Trophoblast cell (in vitro differentiated cells and primary cell): ENCODE measurements around the gene RNF175.

Experiments used
- DNase-seq, 2 donors: peaks; one replicate each; pipeline ENCODE4 v3.0.0-alpha.2; 2016
- H2AFZ ChIP-seq: 2 replicates; pipeline ENCODE4 v1.6.1; 2013; ENCODE audit warnings: low read length, moderate library complexity, mild to moderate bottlenecking; ENCODE audit not compliant: insufficient read depth, poor library complexity
- H2AK5ac ChIP-seq: 2 replicates; pipeline ENCODE4 v1.6.1; 2013; ENCODE audit warnings: mild to moderate bottlenecking, low read length
- H2BK120ac ChIP-seq: 2 replicates; pipeline ENCODE4 v1.6.1; 2013; ENCODE audit warnings: low read length, mild to moderate bottlenecking, moderate library complexity; ENCODE audit not compliant: insufficient read depth, poor library complexity
- H2BK12ac ChIP-seq: 2 replicates; pipeline ENCODE4 v1.6.1; 2013; ENCODE audit warnings: mild to moderate bottlenecking, low read length, moderate library complexity
- H2BK5ac ChIP-seq: 2 replicates; pipeline ENCODE4 v1.6.1; 2013; ENCODE audit warnings: low read length, low read depth, moderate library complexity, mild to moderate bottlenecking; ENCODE audit not compliant: poor library complexity
- H3K14ac ChIP-seq: 2 replicates; pipeline ENCODE4 v1.6.1; 2013; ENCODE audit warnings: mild to moderate bottlenecking, low read length
- H3K18ac ChIP-seq: 2 replicates; pipeline ENCODE4 v1.6.1; 2013; ENCODE audit warnings: mild to moderate bottlenecking, low read length
- H3K23ac ChIP-seq: 2 replicates; pipeline ENCODE4 v1.6.1; 2013; ENCODE audit warnings: low read length
- H3K27ac ChIP-seq: 2 replicates; pipeline ENCODE4 v1.5.1; 2013; ENCODE audit warnings: low read depth, mild to moderate bottlenecking, inconsistent platforms, low read length, moderate library complexity
- H3K27me3 ChIP-seq: 2 replicates; pipeline ENCODE4 v1.6.1; 2013; ENCODE audit warnings: inconsistent platforms, mild to moderate bottlenecking, low read length, moderate library complexity; ENCODE audit not compliant: insufficient read depth
- H3K36me3 ChIP-seq, 2 experiments: 1 replicate in 1 of 2; 2 replicates in 1 of 2; pipeline ENCODE4 v1.6.1; 2013; ENCODE audit warnings: low read length in 2 of 2, mild to moderate bottlenecking in 2 of 2, moderate library complexity in 1 of 2; ENCODE audit not compliant: insufficient read depth in 2 of 2, control insufficient read depth in 1 of 2
- H3K4ac ChIP-seq: 2 replicates; pipeline ENCODE4 v1.6.1; 2013; ENCODE audit warnings: low read depth, mild to moderate bottlenecking, low read length, moderate library complexity
- H3K4me1 ChIP-seq, 2 experiments: 1 replicate in 1 of 2; 2 replicates in 1 of 2; pipeline ENCODE4 v1.6.1; 2013; ENCODE audit warnings: low read length in 2 of 2, mild to moderate bottlenecking in 2 of 2, moderate library complexity in 1 of 2; ENCODE audit not compliant: insufficient read depth in 2 of 2, control insufficient read depth in 1 of 2
- H3K4me2 ChIP-seq: 2 replicates; pipeline ENCODE4 v1.6.1; 2013; ENCODE audit warnings: inconsistent platforms, mild to moderate bottlenecking, low read length, moderate library complexity
- H3K4me3 ChIP-seq: 2 replicates; pipeline ENCODE4 v1.5.1; 2013; ENCODE audit warnings: mild to moderate bottlenecking, low read depth, low read length, inconsistent platforms
- H3K79me1 ChIP-seq: one replicate; pipeline ENCODE4 v1.6.1; 2013; ENCODE audit warnings: low read length
- H3K79me2 ChIP-seq: 2 replicates; pipeline ENCODE4 v1.6.1; 2013; ENCODE audit warnings: low read length, mild to moderate bottlenecking; ENCODE audit not compliant: control insufficient read depth, insufficient read depth, poor library complexity
- H3K9ac ChIP-seq: 2 replicates; pipeline ENCODE4 v1.6.1; 2013; ENCODE audit warnings: mild to moderate bottlenecking, low read length
- H3K9me3 ChIP-seq: 2 replicates; pipeline ENCODE4 v1.6.1; 2013; ENCODE audit warnings: low read depth, mild to moderate bottlenecking, control low read depth, inconsistent platforms, low read length; ENCODE audit not compliant: insufficient read depth
- H4K12ac ChIP-seq: 2 replicates; pipeline ENCODE4 v1.6.1; 2013; ENCODE audit warnings: low read depth, mild to moderate bottlenecking, low read length, moderate library complexity
- H4K8ac ChIP-seq: 2 replicates; pipeline ENCODE4 v1.6.1; 2013; ENCODE audit warnings: low read depth, mild to moderate bottlenecking, low read length, moderate library complexity
- H4K91ac ChIP-seq: one replicate; pipeline ENCODE4 v1.6.1; 2013; ENCODE audit warnings: low read depth, mild to moderate bottlenecking, low read length, moderate library complexity
- WGBS: extraction: QIAGEN DNeasy Blood & Tissue Kit; methylation state at CpG from one replicate; pipeline ENCODE4 v1.1.7; 2013; ENCODE audit warnings: missing lambda C conversion rate; ENCODE audit not compliant: insufficient read length, insufficient coverage; ENCODE audit errors: extremely low coverage; 5-methylcytosine and 5-hydroxymethylcytosine counted together

RNF175 gene

GRCh38 chr4:153733751-153734448, 25.9 kb downstream of the RNF175 start:
- no peak overlapping the region for H4K8ac ChIP-seq
- H2AK5ac ChIP-seq, result no peak overlapping the region
- H2BK12ac ChIP-seq, result no peak overlapping the region
- H4K12ac ChIP-seq, result no peak overlapping the region
- H3K4me1 ChIP-seq, result no peaks in the 10 kb centered on the region
- no peak for DNase-seq
- no peaks in the 10 kb centered on the region for H3K9me3 ChIP-seq
- WGBS, result no CpG with 5 or more reads among the region's 4 CpGs
- no peak overlapping the region for H2BK120ac ChIP-seq
- H4K91ac ChIP-seq, result no peak overlapping the region
- H3K79me2 ChIP-seq, result no peaks in the 10 kb centered on the region
- no peak overlapping the region for H3K4ac ChIP-seq
- H3K27me3 ChIP-seq, result no peaks in the 10 kb centered on the region
- H3K14ac ChIP-seq, result no peak overlapping the region
- H3K27ac ChIP-seq, result no peak overlapping the region
- H3K36me3 ChIP-seq, result no peaks in the 10 kb centered on the region
- H3K23ac ChIP-seq, result no peak overlapping the region
- H2BK5ac ChIP-seq, result no peak overlapping the region
- no peak overlapping the region for H3K9ac ChIP-seq
- H3K18ac ChIP-seq, result no peak overlapping the region
- no peak overlapping the region for H3K4me2 ChIP-seq
- no peak overlapping the region for H2AFZ ChIP-seq
- H3K79me1 ChIP-seq, result no peaks in the 10 kb centered on the region
- H3K4me3 ChIP-seq, result no peak overlapping the region

- Histone ChIP-seq H3K4ac (no peak overlapping the region), H3K27me3 (no peaks in the 10 kb centered on the region), H3K9ac (no peak overlapping the region), H3K79me2 (no peaks in the 10 kb centered on the region), H3K14ac (no peak overlapping the region), H3K23ac (peak overlapping the region; percentile 74), H3K4me1 (no peaks in the 10 kb centered on the region), H3K27ac (no peak overlapping the region), H2AFZ (no peak overlapping the region), H2BK5ac (no peak overlapping the region), H2BK120ac (no peak overlapping the region), H4K12ac (no peak overlapping the region), H4K8ac (no peak overlapping the region), H4K91ac (no peak overlapping the region), H3K4me2 (no peak overlapping the region), H2BK12ac (no peak overlapping the region), H2AK5ac (no peak overlapping the region), H3K36me3 (no peaks in the 10 kb centered on the region), H3K79me1 (no peaks in the 10 kb centered on the region), H3K18ac (no peak overlapping the region), H3K9me3 (no peaks in the 10 kb centered on the region), H3K4me3 (no peak overlapping the region)
- DNase-seq, result peak in 1 of 2 donors; percentile 8
- no CpG with 5 or more reads among the region's 3 CpGs for WGBS
Measured at GRCh38 chr4:153731239-153731638, 28.6 kb downstream of the RNF175 start.

GRCh38 chr4:153729895-153730294, 29.9 kb downstream of the RNF175 start:
- no peaks in the 10 kb centered on the region for H3K36me3 ChIP-seq
- no peaks in the 10 kb centered on the region for H3K79me2 ChIP-seq
- no peaks in the 10 kb centered on the region for H3K9me3 ChIP-seq
- no peak overlapping the region for H4K8ac ChIP-seq
- no peak overlapping the region for H2AFZ ChIP-seq
- no peak overlapping the region for H3K14ac ChIP-seq
- no peak overlapping the region for H4K91ac ChIP-seq
- H3K18ac ChIP-seq, result no peak overlapping the region
- H3K27me3 ChIP-seq, result no peaks in the 10 kb centered on the region
- H3K4me3 ChIP-seq, result no peak overlapping the region
- no peak overlapping the region for H3K27ac ChIP-seq
- H3K9ac ChIP-seq, result no peak overlapping the region
- WGBS, result no CpG with 5 or more reads among the region's 2 CpGs
- DNase-seq, result no peak
- no peak overlapping the region for H2BK120ac ChIP-seq
- no peaks in the 10 kb centered on the region for H3K4me1 ChIP-seq
- H2BK5ac ChIP-seq, result no peak overlapping the region
- H3K4me2 ChIP-seq, result no peak overlapping the region
- no peak overlapping the region for H3K23ac ChIP-seq
- no peak overlapping the region for H3K4ac ChIP-seq
- no peak overlapping the region for H2BK12ac ChIP-seq
- H2AK5ac ChIP-seq, result no peak overlapping the region
- H3K79me1 ChIP-seq, result no peaks in the 10 kb centered on the region
- H4K12ac ChIP-seq, result no peak overlapping the region

GRCh38 chr4:153728660-153729059, 31.2 kb downstream of the RNF175 start:
- H3K9me3 ChIP-seq, result no peaks in the 10 kb centered on the region
- no peaks in the 10 kb centered on the region for H3K36me3 ChIP-seq
- H4K8ac ChIP-seq, result no peak overlapping the region
- H4K91ac ChIP-seq, result no peak overlapping the region
- DNase-seq, result no peak
- no peak overlapping the region for H3K4ac ChIP-seq
- H3K14ac ChIP-seq, result no peak overlapping the region
- H3K4me2 ChIP-seq, result no peak overlapping the region
- H3K4me1 ChIP-seq, result no peaks in the 10 kb centered on the region
- H3K9ac ChIP-seq, result no peak overlapping the region
- H2BK5ac ChIP-seq, result no peak overlapping the region
- no peak overlapping the region for H2AK5ac ChIP-seq
- H3K23ac ChIP-seq, result no peak overlapping the region
- H3K79me2 ChIP-seq, result no peaks in the 10 kb centered on the region
- no peak overlapping the region for H3K18ac ChIP-seq
- H4K12ac ChIP-seq, result no peak overlapping the region
- no peaks in the 10 kb centered on the region for H3K27me3 ChIP-seq
- no peaks in the 10 kb centered on the region for H3K79me1 ChIP-seq
- no peak overlapping the region for H3K4me3 ChIP-seq
- no peak overlapping the region for H2AFZ ChIP-seq
- H2BK12ac ChIP-seq, result no peak overlapping the region
- no peak overlapping the region for H2BK120ac ChIP-seq
- no CpG with 5 or more reads among the region's 4 CpGs for WGBS
- no peak overlapping the region for H3K27ac ChIP-seq
